NT2/D1 (cell line): ENCODE results near the gene RIMKLB.
"Not testable (repeated sequence)": the region's sequence is repeated elsewhere in the genome, so short reads cannot be mapped to it uniquely, and the experiment has no call there.

Source experiments
- SUZ12 ChIP-seq: IDR thresholded peaks from 2 replicates; pipeline ENCODE4 v1.6.1; 2011; ENCODE audit not compliant: insufficient read length, insufficient read depth; ENCODE audit errors: extremely low read depth
- YY1 ChIP-seq: IDR thresholded peaks from 2 replicates; pipeline ENCODE4 v1.6.1; 2011; ENCODE audit not compliant: insufficient read length, insufficient read depth
- ZNF274 ChIP-seq: IDR thresholded peaks from 2 replicates; pipeline ENCODE4 v1.6.1; 2011; ENCODE audit warnings: mild to moderate bottlenecking, low read depth, low read length

GRCh38 chr12:8807084-8807483 lies 109.3 kb downstream of the RIMKLB start:
- not testable (repeated sequence) for TF ChIP-seq YY1, SUZ12, ZNF274
